Measurements from ENCODE around the gene VSIG10.
"Not testable (repeated sequence)": the region's sequence is repeated elsewhere in the genome, so short reads cannot be mapped to it uniquely, and the experiment has no call there.

Gene VSIG10

GRCh38 chr12:118094039-118094438, 9.8 kb downstream of the VSIG10 start:
- no peaks in the 10 kb centered on the region for H4K20me1 ChIP-seq (ENCODE audit: insufficient read depth, low read length)
- no peaks in the 10 kb centered on the region for H3K36me3 ChIP-seq (replicated peaks; ENCODE audit: insufficient read depth, low read length)
- H3K27me3 ChIP-seq (replicated peaks; ENCODE audit: insufficient read depth, low read length) = no peaks in the 10 kb centered on the region
- H3K4me1 ChIP-seq (ENCODE audit: low read length) = no peaks in the 10 kb centered on the region
- no peak for TF ChIP-seq EZH2 (optimal IDR thresholded peaks at IDR 0.05; ENCODE audit: low read depth, low read length)
- no peak for TF ChIP-seq CTCF (IDR thresholded peaks at IDR 0.05; ENCODE audit: low read length)
- TF ChIP-seq EZH2phosphoT487 (IDR thresholded peaks at IDR 0.05; ENCODE audit: low read length) = no peak
- no peaks in the 10 kb centered on the region for H3K9me2 ChIP-seq (replicated peaks; ENCODE audit: insufficient read depth, low read length)
- no peak overlapping the region for H3K4me3 ChIP-seq (ENCODE audit: low read length)
- H2AFZ ChIP-seq (ENCODE audit: low read length) = no peak overlapping the region
- no peaks in the 10 kb centered on the region for H3F3A ChIP-seq (ENCODE audit: insufficient read depth, low read length)
- H3K9me3 ChIP-seq (replicated peaks; ENCODE audit: insufficient read depth, low read length) = no peaks in the 10 kb centered on the region
- no peak overlapping the region for H3K9ac ChIP-seq (ENCODE audit: low read length)
- DNase-seq = no peak
- no peak overlapping the region for H3K27ac ChIP-seq (ENCODE audit: low read length)
- no peak overlapping the region for H3K4me2 ChIP-seq (ENCODE audit: low read depth, low read length)
- H3K79me2 ChIP-seq (ENCODE audit: low read length) = no peaks in the 10 kb centered on the region

- H3K4me3 ChIP-seq (ENCODE audit: low read length) = no peak overlapping the region
- no peaks in the 10 kb centered on the region for H3K79me2 ChIP-seq (ENCODE audit: low read length)
- TF ChIP-seq EZH2phosphoT487 (IDR thresholded peaks at IDR 0.05; ENCODE audit: low read length) (no peak), EZH2 (optimal IDR thresholded peaks at IDR 0.05; ENCODE audit: low read depth, low read length) (no peak), CTCF (IDR thresholded peaks at IDR 0.05; ENCODE audit: low read length) (no peak)
- no peak for DNase-seq
- no peaks in the 10 kb centered on the region for H3K36me3 ChIP-seq (replicated peaks; ENCODE audit: insufficient read depth, low read length)
- no peaks in the 10 kb centered on the region for H3K4me1 ChIP-seq (ENCODE audit: low read length)
- no peaks in the 10 kb centered on the region for H3K9me2 ChIP-seq (replicated peaks; ENCODE audit: insufficient read depth, low read length)
- no peaks in the 10 kb centered on the region for H3K9me3 ChIP-seq (replicated peaks; ENCODE audit: insufficient read depth, low read length)
- no peaks in the 10 kb centered on the region for H3K27me3 ChIP-seq (replicated peaks; ENCODE audit: insufficient read depth, low read length)
- no peak overlapping the region for H3K4me2 ChIP-seq (ENCODE audit: low read depth, low read length)
- H3F3A ChIP-seq (ENCODE audit: insufficient read depth, low read length) = no peaks in the 10 kb centered on the region
- H2AFZ ChIP-seq (ENCODE audit: low read length) = no peak overlapping the region
- no peaks in the 10 kb centered on the region for H4K20me1 ChIP-seq (ENCODE audit: insufficient read depth, low read length)
- no peak overlapping the region for H3K27ac ChIP-seq (ENCODE audit: low read length)
- H3K9ac ChIP-seq (ENCODE audit: low read length) = no peak overlapping the region
Measured at GRCh38 chr12:118089782-118090181, 14.0 kb downstream of the VSIG10 start.

- TF ChIP-seq EZH2phosphoT487 (IDR thresholded peaks at IDR 0.05; ENCODE audit: low read length) (no peak), EZH2 (optimal IDR thresholded peaks at IDR 0.05; ENCODE audit: low read depth, low read length) (no peak), CTCF (IDR thresholded peaks at IDR 0.05; ENCODE audit: low read length) (no peak)
- H3K27ac ChIP-seq (ENCODE audit: low read length) = no peak overlapping the region
Measured at GRCh38 chr12:118082161-118082560, 21.6 kb downstream of the VSIG10 start.

GRCh38 chr12:118081521-118081920, 22.3 kb downstream of the VSIG10 start:
- H3K9me3 ChIP-seq (replicated peaks; ENCODE audit: insufficient read depth, low read length); H3K36me3 ChIP-seq (replicated peaks; ENCODE audit: insufficient read depth, low read length); H3K4me2 ChIP-seq (ENCODE audit: low read depth, low read length): not testable (repeated sequence)

More at GRCh38 chr12:118082161-118082560, 21.6 kb downstream of the VSIG10 start:
- Histone ChIP-seq H3K79me2 (ENCODE audit: low read length) (no peaks in the 10 kb centered on the region), H4K20me1 (ENCODE audit: insufficient read depth, low read length) (no peaks in the 10 kb centered on the region), H3K4me1 (ENCODE audit: low read length) (no peaks in the 10 kb centered on the region), H3K4me3 (ENCODE audit: low read length) (no peak overlapping the region), H3K4me2 (ENCODE audit: low read depth, low read length) (no peak overlapping the region), H3K27me3 (replicated peaks; ENCODE audit: insufficient read depth, low read length) (no peaks in the 10 kb centered on the region), H3F3A (ENCODE audit: insufficient read depth, low read length) (no peaks in the 10 kb centered on the region), H3K9me2 (replicated peaks; ENCODE audit: insufficient read depth, low read length) (no peaks in the 10 kb centered on the region), H3K9me3 (replicated peaks; ENCODE audit: insufficient read depth, low read length) (no peaks in the 10 kb centered on the region), H2AFZ (ENCODE audit: low read length) (no peak overlapping the region), H3K9ac (ENCODE audit: low read length) (no peak overlapping the region), H3K36me3 (replicated peaks; ENCODE audit: insufficient read depth, low read length) (no peaks in the 10 kb centered on the region)
- no peak for DNase-seq

More at GRCh38 chr12:118081521-118081920, 22.3 kb downstream of the VSIG10 start:
- DNase-seq; H3K4me3 ChIP-seq (ENCODE audit: low read length); H3F3A ChIP-seq (ENCODE audit: insufficient read depth, low read length); H4K20me1 ChIP-seq (ENCODE audit: insufficient read depth, low read length); H3K27me3 ChIP-seq (replicated peaks; ENCODE audit: insufficient read depth, low read length); H3K9me2 ChIP-seq (replicated peaks; ENCODE audit: insufficient read depth, low read length); H3K4me1 ChIP-seq (ENCODE audit: low read length); H3K27ac ChIP-seq (ENCODE audit: low read length); H2AFZ ChIP-seq (ENCODE audit: low read length); H3K79me2 ChIP-seq (ENCODE audit: low read length); H3K9ac ChIP-seq (ENCODE audit: low read length): not testable (repeated sequence)
